Gastroesophageal sphincter (tissue), 4 donors: ENCODE results near the gene MYO18B. TPM values are rescaled to one million over a fixed set of nuclear protein-coding genes. Genes with fewer than 3 reads are reported as not detected.

Source experiments
- ATAC-seq: fragments of 150-250 bp; one replicate; pipeline ENCODE4 v1.9.1; 2016; ENCODE audit warnings: mild to moderate bottlenecking, moderate library complexity
- H3K27ac ChIP-seq, 4 donors: fragments of 200-600 bp; sonication (generic) in 3 of 4; 1 replicate in 3 of 4; 2 replicates in 1 of 4; pipeline ENCODE4 v1.5.1; 2016 to 2019
- H3K27me3 ChIP-seq: fragments of 200-600 bp; sonication (generic); one replicate; pipeline ENCODE4 v1.5.1; 2019
- H3K36me3 ChIP-seq, 2 donors: fragments of 200-600 bp; sonication (generic); one replicate each; pipeline ENCODE4 v1.5.1; 2019; ENCODE audit warnings: control low read depth in 1 of 2
- H3K4me1 ChIP-seq, 3 donors: fragments of 200-600 bp; sonication (generic); 1 replicate in 2 of 3; 2 replicates in 1 of 3; pipeline ENCODE4 v1.5.1; 2016 to 2019; ENCODE audit warnings: control low read depth in 2 of 3
- H3K4me3 ChIP-seq, 2 donors: fragments of 200-600 bp; sonication (generic); one replicate each; pipeline ENCODE4 v1.5.1; 2019; ENCODE audit warnings: mild to moderate bottlenecking in 1 of 2, moderate library complexity in 1 of 2
- H3K9me3 ChIP-seq, 3 donors: fragments of 200-600 bp; sonication (generic); one replicate each; pipeline ENCODE4 v1.5.1; 2017 to 2019; ENCODE audit warnings: control low read depth in 2 of 3
- CTCF ChIP-seq, 4 experiments: fragments of 200-600 bp in 2 of 4; fragments of 450-650 bp in 2 of 4; sonication (generic) in 1 of 4; IDR thresholded peaks; one replicate each; pipeline ENCODE4 v1.5.1; 2017 to 2019; ENCODE audit warnings: antibody characterized with exemption in 4 of 4, mild to moderate bottlenecking in 2 of 4, moderate library complexity in 2 of 4
- EP300 ChIP-seq: sonication (generic); formaldehyde crosslinking; IDR thresholded peaks from one replicate; pipeline ENCODE4 v1.6.1; 2017; ENCODE audit warnings: antibody characterized with exemption, mild to moderate bottlenecking
- POLR2A ChIP-seq, 2 donors: fragments of 450-650 bp; IDR thresholded peaks; one replicate each; pipeline ENCODE4 v1.6.1; 2017; ENCODE audit warnings: antibody characterized with exemption in 2 of 2, mild to moderate bottlenecking in 2 of 2, moderate library complexity in 1 of 2
- POLR2AphosphoS5 ChIP-seq: sonication (generic); formaldehyde crosslinking; IDR thresholded peaks from one replicate; pipeline ENCODE4 v1.6.1; 2017; ENCODE audit warnings: antibody characterized with exemption
- WGBS, 2 donors: methylation state at CpG; one replicate each; pipeline ENCODE4 v1.1.5; 2018; ENCODE audit warnings: low coverage in 1 of 2; 5-methylcytosine and 5-hydroxymethylcytosine counted together
- total RNA-seq, 4 donors: library from RNA; depleted of rRNA; stranded (reverse); fragments of >200 nt; gene quantifications; one replicate each; pipeline ENCODE4 v1.1.0, GENCODE V29; 2016

MYO18B gene
- total RNA-seq, 4 donors from 2014 or later: 0.19 to 6.9 (median 1.4) TPM; not detected in 1

- TF ChIP-seq POLR2A (IDR thresholded peaks at IDR 0.05) (no peak), EP300 (no peak), POLR2AphosphoS5 (no peak), CTCF (IDR thresholded peaks at IDR 0.05) (no peak)
- no peak overlapping the region for H3K4me3 ChIP-seq
- peaks cover 0 to 13% (median 0%) of the 10 kb centered on the region in 3 donors for H3K9me3 ChIP-seq
- 84 to 90% methylated on average over 5 to 6 of the region's 11 CpGs for WGBS, 2 donors
- H3K36me3 ChIP-seq: no peaks in the 10 kb centered on the region
- ATAC-seq: no peak
- H3K27ac ChIP-seq: no peak overlapping the region
- peaks cover under 1% of the 10 kb centered on the region for H3K27me3 ChIP-seq
- no peaks in the 10 kb centered on the region for H3K4me1 ChIP-seq
These were observed 88.1 kb downstream of the MYO18B start for GRCh38 chr22:25829808-25830777.

GRCh38 chr22:25833091-25833490 is 91.1 kb downstream of the MYO18B start:
- no peak for ATAC-seq
- H3K4me1 ChIP-seq: no peaks in the 10 kb centered on the region
- TF ChIP-seq POLR2AphosphoS5 (no peak), EP300 (no peak), POLR2A (IDR thresholded peaks at IDR 0.05) (no peak), CTCF (IDR thresholded peaks at IDR 0.05) (no peak)

GRCh38 chr22:25833676-25834075 is 91.7 kb downstream of the MYO18B start:
- Histone ChIP-seq H3K9me3 (peaks cover 0 to 13% (median 0%) of the 10 kb centered on the region in 3 donors), H3K27ac (no peak overlapping the region), H3K36me3 (no peaks in the 10 kb centered on the region), H3K4me3 (no peak overlapping the region), H3K4me1 (no peaks in the 10 kb centered on the region), H3K27me3 (peaks cover 7% of the 10 kb centered on the region)
- no peak for TF ChIP-seq POLR2A (IDR thresholded peaks at IDR 0.05)
- TF ChIP-seq POLR2AphosphoS5: no peak
- no peak for TF ChIP-seq CTCF (IDR thresholded peaks at IDR 0.05)
- TF ChIP-seq EP300: no peak
- WGBS, 2 donors: 79% methylated on average over 2 of the region's 2 CpGs; no CpG with 5 or more reads in 1 of the 2 donors
- no peak for ATAC-seq

More at GRCh38 chr22:25833091-25833490, 91.1 kb downstream of the MYO18B start:
- H3K4me3 ChIP-seq: no peak overlapping the region
- H3K9me3 ChIP-seq: peaks cover 0 to 13% (median 0%) of the 10 kb centered on the region in 3 donors
- no peak overlapping the region for H3K27ac ChIP-seq
- H3K27me3 ChIP-seq: peaks cover 7% of the 10 kb centered on the region
- WGBS, 2 donors: 43 to 53% methylated on average over 1 to 4 of the region's 5 CpGs
- no peaks in the 10 kb centered on the region for H3K36me3 ChIP-seq

GRCh38 chr22:25834490-25834889 is 92.5 kb downstream of the MYO18B start:
- Histone ChIP-seq H3K9me3 (peaks cover 0 to 13% (median 0%) of the 10 kb centered on the region in 3 donors), H3K27ac (no peak overlapping the region), H3K36me3 (no peaks in the 10 kb centered on the region), H3K4me3 (no peak overlapping the region), H3K27me3 (peaks cover 11% of the 10 kb centered on the region), H3K4me1 (no peaks in the 10 kb centered on the region)
- 68 to 72% methylated on average over 3 of the region's 4 CpGs for WGBS, 2 donors
- ATAC-seq: no peak
- TF ChIP-seq EP300: no peak
- TF ChIP-seq POLR2A (IDR thresholded peaks at IDR 0.05): no peak
- no peak for TF ChIP-seq POLR2AphosphoS5

- H3K36me3 ChIP-seq: no peaks in the 10 kb centered on the region
- TF ChIP-seq POLR2AphosphoS5 (no peak), EP300 (no peak), POLR2A (IDR thresholded peaks at IDR 0.05) (no peak), CTCF (IDR thresholded peaks at IDR 0.05) (no peak)
- ATAC-seq: no peak
- H3K9me3 ChIP-seq: peaks cover 0 to 8% (median 0%) of the 10 kb centered on the region in 3 donors
- H3K27me3 ChIP-seq: peaks cover 19% of the 10 kb centered on the region
- no peaks in the 10 kb centered on the region for H3K4me1 ChIP-seq
- no peak overlapping the region for H3K4me3 ChIP-seq
- no peak overlapping the region for H3K27ac ChIP-seq
- 68% methylated on average over 4 of the region's 7 CpGs; no CpG with 5 or more reads in 1 of the 2 donors for WGBS, 2 donors
These were observed 93.4 kb downstream of the MYO18B start for GRCh38 chr22:25835348-25835747.
